SU-DHL-6 (cell line): ENCODE results near the gene EIF4B.

ENCODE experiments used
- H2AFZ ChIP-seq: fragments of 200-600 bp; sonication (generic); 2 replicates; pipeline ENCODE4 v1.6.1; 2014; ENCODE audit warnings: low read depth, mild to moderate bottlenecking, moderate library complexity, mixed read lengths, antibody characterized with exemption, low read length; ENCODE audit not compliant: severe bottlenecking
- H3F3A ChIP-seq: fragments of 200-600 bp; shearing (Covaris generic); 2 replicates; pipeline ENCODE4 v1.6.0; 2016; ENCODE audit warnings: antibody characterized with exemption, mild to moderate bottlenecking; ENCODE audit not compliant: insufficient read depth
- H3K27ac ChIP-seq: fragments of 200-600 bp; sonication (generic); 2 replicates; pipeline ENCODE4 v1.5.1; 2016; ENCODE audit warnings: low read depth, mild to moderate bottlenecking, low read length, moderate library complexity, mixed read lengths
- H3K27me3 ChIP-seq: fragments of 200-600 bp; sonication (generic), shearing (Covaris generic); 2 replicates; pipeline ENCODE4 v1.6.0; 2014; ENCODE audit warnings: mild to moderate bottlenecking, low read length
- H3K36me3 ChIP-seq: fragments of 200-600 bp; sonication (generic); 2 replicates; pipeline ENCODE4 v1.6.1; 2014; ENCODE audit warnings: mild to moderate bottlenecking, low read length, mixed read lengths
- H3K4me2 ChIP-seq: fragments of 300-600, 200-600 bp; shearing (Covaris generic), sonication (generic); 2 replicates; pipeline ENCODE4 v1.6.0; 2014; ENCODE audit warnings: low read length, low read depth, mild to moderate bottlenecking; ENCODE audit not compliant: poor library complexity, severe bottlenecking
- H3K4me3 ChIP-seq: fragments of 200-600 bp; sonication (generic); 2 replicates; pipeline ENCODE4 v1.5.1; 2014; ENCODE audit warnings: antibody characterized with exemption, low read length, mild to moderate bottlenecking, mixed read lengths; ENCODE audit not compliant: insufficient read depth, poor library complexity, severe bottlenecking
- H3K79me2 ChIP-seq: fragments of 200-600 bp; sonication (generic); 2 replicates; pipeline ENCODE4 v1.6.1; 2014; ENCODE audit warnings: mild to moderate bottlenecking, low read length, moderate library complexity; ENCODE audit not compliant: insufficient read depth
- H3K9ac ChIP-seq: fragments of 200-600 bp; sonication (generic); 2 replicates; pipeline ENCODE4 v1.7.0; 2014; ENCODE audit warnings: mild to moderate bottlenecking, low read length
- H3K9me2 ChIP-seq: fragments of 200-600 bp; sonication (generic); replicated peaks from 2 replicates; pipeline ENCODE4 v1.6.1; 2014; ENCODE audit warnings: low read length; ENCODE audit not compliant: insufficient read depth
- H3K9me3 ChIP-seq: fragments of 200-600 bp; sonication (generic); 2 replicates; pipeline ENCODE4 v1.6.1; 2014; ENCODE audit warnings: low read length, mixed read lengths; ENCODE audit not compliant: insufficient read depth
- H4K20me1 ChIP-seq: fragments of 200-600 bp; sonication (generic); 2 replicates; pipeline ENCODE4 v1.6.1; 2014; ENCODE audit warnings: low read depth, mild to moderate bottlenecking, antibody characterized with exemption, low read length, moderate library complexity, mixed read lengths
- EZH2phosphoT487 ChIP-seq: fragments of 200-600 bp; sonication (generic), shearing (Covaris generic); conservative IDR thresholded peaks from 2 replicates; pipeline ENCODE4 v1.6.1; 2018; ENCODE audit warnings: mild to moderate bottlenecking, antibody characterized with exemption, low read length, moderate library complexity, mixed read lengths
- TF ChIP-seq, protein P1 (sequence below): fragments of 200-600 bp; sonication (generic); IDR thresholded peaks from one replicate; pipeline ENCODE4 v1.5.1; 2017; ENCODE audit warnings: antibody characterized with exemption, mild to moderate bottlenecking, low read length, moderate library complexity; ENCODE audit not compliant: insufficient read depth, poor library complexity, severe bottlenecking

EIF4B gene

DNA sequence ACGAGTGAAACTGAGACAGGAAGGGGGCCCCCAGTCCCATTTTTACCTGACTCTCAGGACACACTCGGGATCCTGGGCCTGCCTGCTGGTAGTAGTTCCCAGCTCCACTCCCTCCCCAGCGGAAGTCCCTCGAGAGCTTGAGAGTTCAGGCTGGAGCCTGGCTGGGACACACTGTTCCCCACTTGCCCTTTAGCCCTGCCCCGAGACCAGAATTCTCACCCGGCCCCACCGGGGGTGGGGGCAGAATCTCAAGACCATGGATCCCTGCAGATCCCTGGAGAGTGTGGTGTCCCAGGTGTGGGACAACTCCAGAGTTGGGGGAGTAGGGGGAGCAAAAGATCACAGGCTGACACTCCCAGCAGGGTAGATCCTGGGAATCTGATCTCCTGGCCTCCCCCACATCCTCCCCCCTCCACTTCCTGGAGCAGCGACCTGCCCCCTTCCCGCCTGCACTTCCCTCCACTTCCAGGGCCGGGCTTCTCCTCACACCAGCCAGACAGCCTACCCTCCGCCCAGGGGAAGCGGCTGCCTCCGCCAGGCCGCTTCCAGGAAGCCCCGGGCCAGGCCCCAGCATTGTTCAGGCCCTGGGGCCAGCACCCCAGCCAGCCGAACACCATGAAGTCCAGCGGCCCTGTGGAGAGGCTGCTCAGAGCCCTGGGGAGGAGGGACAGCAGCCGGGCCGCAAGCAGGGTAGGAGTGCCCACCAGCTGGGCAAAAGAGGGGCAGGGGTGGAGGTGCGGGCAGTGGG lies 43.5 kb downstream of the EIF4B start, which contains the start of gene TNS2:
TSS of gene TNS2 (plus strand) at position 495 of the 748 bp plus-strand sequence. CDS start at position 616, 121 bp downstream.
- Histone ChIP-seq H3K4me3 (no peak within 1 kb of the TSS), H3K27me3 (no peaks in the 10 kb centered on the region), H2AFZ (no peak within 1 kb of the TSS), H3F3A (no peaks in the 10 kb centered on the region; the same call in 1 of the 2 replicates), H3K79me2 (no peaks in the 10 kb centered on the region), H3K27ac (no peak within 1 kb of the TSS), H3K9me3 (no peaks in the 10 kb centered on the region), H3K4me2 (no peak within 1 kb of the TSS), H4K20me1 (no peaks in the 10 kb centered on the region), H3K9ac (no peak within 1 kb of the TSS), H3K9me2 (no peaks in the 10 kb centered on the region), H3K36me3 (no peaks in the 10 kb centered on the region)
- no peak for TF ChIP-seq EZH2phosphoT487
- TF ChIP-seq, protein P1, sequence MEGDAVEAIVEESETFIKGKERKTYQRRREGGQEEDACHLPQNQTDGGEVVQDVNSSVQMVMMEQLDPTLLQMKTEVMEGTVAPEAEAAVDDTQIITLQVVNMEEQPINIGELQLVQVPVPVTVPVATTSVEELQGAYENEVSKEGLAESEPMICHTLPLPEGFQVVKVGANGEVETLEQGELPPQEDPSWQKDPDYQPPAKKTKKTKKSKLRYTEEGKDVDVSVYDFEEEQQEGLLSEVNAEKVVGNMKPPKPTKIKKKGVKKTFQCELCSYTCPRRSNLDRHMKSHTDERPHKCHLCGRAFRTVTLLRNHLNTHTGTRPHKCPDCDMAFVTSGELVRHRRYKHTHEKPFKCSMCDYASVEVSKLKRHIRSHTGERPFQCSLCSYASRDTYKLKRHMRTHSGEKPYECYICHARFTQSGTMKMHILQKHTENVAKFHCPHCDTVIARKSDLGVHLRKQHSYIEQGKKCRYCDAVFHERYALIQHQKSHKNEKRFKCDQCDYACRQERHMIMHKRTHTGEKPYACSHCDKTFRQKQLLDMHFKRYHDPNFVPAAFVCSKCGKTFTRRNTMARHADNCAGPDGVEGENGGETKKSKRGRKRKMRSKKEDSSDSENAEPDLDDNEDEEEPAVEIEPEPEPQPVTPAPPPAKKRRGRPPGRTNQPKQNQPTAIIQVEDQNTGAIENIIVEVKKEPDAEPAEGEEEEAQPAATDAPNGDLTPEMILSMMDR: no peak

DNA sequence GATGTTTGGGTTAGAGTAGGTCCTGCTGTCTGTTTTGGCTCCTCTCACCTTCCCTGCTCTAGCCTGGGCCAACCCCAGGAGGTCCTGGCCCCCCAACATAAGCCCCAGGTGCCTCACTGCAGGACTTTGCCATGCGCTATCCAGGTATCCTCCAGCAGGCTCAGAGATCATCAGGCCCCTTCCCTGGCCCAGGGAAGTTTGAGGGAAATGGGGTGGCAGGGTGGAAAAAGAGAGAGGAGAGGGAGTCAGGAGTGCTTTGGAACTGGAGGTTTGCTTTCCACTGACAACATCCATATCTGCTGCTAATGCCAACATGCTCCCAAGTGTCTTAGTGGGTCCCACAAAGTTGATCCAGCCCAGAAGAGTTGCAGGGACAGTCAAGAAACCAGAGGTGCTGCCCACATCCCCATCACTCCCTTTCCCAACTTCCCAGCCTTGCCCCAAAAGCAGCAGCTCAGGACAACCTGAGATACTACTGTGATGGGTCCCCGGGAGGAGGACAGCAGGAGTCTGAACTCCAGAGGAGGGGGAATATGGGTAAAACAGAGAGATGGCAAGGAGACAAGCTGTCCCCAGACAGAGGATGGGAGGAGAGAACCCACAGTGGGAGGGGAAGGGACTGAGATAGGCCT lies 44.3 kb downstream of the EIF4B start:
- Histone ChIP-seq H3K4me3 (no peak overlapping the region), H3K36me3 (no peaks in the 10 kb centered on the region), H3K79me2 (no peaks in the 10 kb centered on the region), H3K9ac (no peak overlapping the region), H2AFZ (no peak overlapping the region), H3K27me3 (no peaks in the 10 kb centered on the region), H3K27ac (no peak overlapping the region), H3F3A (no peaks in the 10 kb centered on the region; the same call in 1 of the 2 replicates), H3K9me2 (no peaks in the 10 kb centered on the region), H4K20me1 (no peaks in the 10 kb centered on the region), H3K4me2 (no peak overlapping the region), H3K9me3 (no peaks in the 10 kb centered on the region)
- TF ChIP-seq, protein P1: no peak
- TF ChIP-seq EZH2phosphoT487: no peak

DNA sequence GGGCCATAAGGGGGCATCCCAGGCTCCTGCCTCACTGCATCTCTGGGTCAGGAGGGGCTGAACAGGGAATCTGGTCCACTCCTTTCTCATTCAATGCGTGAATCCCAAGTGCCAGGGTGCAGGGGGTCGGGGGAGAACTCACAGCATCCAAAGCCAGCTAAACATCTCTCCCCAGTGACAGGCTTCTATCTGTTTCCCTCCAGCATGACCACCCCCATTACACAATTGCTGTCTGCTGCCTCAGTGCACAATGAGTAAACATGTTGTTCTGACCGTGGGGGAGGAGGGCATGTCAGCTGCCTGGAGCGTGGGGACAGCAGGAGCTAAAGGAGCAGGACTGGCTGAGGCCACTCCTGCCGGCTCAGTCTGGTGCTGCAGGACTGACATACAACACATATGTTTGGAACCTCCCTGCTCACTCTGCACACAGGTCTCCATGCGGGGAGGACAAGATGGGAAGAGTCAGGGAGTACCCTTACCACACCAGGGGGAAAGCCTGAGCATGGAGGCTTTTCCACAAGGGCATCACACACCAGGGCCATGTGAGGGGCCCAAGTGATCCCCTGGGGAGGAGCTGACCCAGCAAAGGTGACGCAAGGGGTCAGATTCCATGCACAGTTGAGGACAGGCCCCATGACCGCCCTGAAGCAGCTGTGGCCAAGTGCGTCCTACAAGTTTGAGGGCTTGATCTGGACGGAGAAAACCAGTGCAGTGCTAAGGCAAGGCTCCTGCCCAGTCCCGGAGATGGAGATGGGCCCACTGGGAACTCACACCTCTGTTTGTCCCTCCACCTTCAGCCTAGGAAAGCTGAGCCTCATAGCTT lies 45.0 kb downstream of the EIF4B start:
- H3K9ac ChIP-seq: no peak overlapping the region
- no peaks in the 10 kb centered on the region for H4K20me1 ChIP-seq
- TF ChIP-seq, protein P1: no peak
- TF ChIP-seq EZH2phosphoT487: no peak
- no peak overlapping the region for H2AFZ ChIP-seq
- H3K9me3 ChIP-seq: no peaks in the 10 kb centered on the region
- H3K27ac ChIP-seq: no peak overlapping the region
- H3K36me3 ChIP-seq: no peaks in the 10 kb centered on the region
- H3F3A ChIP-seq: peaks cover under 1% of the 10 kb centered on the region
- no peaks in the 10 kb centered on the region for H3K79me2 ChIP-seq
- no peaks in the 10 kb centered on the region for H3K9me2 ChIP-seq
- H3K27me3 ChIP-seq: no peaks in the 10 kb centered on the region
- no peak overlapping the region for H3K4me2 ChIP-seq
- no peak overlapping the region for H3K4me3 ChIP-seq
